Stimulated activated CD8-positive, alpha-beta memory T cell treated with anti-CD3 and anti-CD28 coated beads, Interleukin-7, amount 100 ng/mL, for 48 hours (primary cell): ENCODE measurements around the gene COX6A1.
A peak's percentile ranks its signal among the peaks of the same experiment; 100 is the strongest.
"Not testable (repeated sequence)": the region's sequence is repeated elsewhere in the genome, so short reads cannot be mapped to it uniquely, and the experiment has no call there.

ENCODE experiments used
- DNase-seq, 2 donors: peaks; one replicate each; pipeline ENCODE4 v3.0.0-alpha.2; 2020; ENCODE audit warnings: low read depth in 1 of 2; ENCODE audit errors: extremely low read depth in 1 of 2

COX6A1 gene

DNA sequence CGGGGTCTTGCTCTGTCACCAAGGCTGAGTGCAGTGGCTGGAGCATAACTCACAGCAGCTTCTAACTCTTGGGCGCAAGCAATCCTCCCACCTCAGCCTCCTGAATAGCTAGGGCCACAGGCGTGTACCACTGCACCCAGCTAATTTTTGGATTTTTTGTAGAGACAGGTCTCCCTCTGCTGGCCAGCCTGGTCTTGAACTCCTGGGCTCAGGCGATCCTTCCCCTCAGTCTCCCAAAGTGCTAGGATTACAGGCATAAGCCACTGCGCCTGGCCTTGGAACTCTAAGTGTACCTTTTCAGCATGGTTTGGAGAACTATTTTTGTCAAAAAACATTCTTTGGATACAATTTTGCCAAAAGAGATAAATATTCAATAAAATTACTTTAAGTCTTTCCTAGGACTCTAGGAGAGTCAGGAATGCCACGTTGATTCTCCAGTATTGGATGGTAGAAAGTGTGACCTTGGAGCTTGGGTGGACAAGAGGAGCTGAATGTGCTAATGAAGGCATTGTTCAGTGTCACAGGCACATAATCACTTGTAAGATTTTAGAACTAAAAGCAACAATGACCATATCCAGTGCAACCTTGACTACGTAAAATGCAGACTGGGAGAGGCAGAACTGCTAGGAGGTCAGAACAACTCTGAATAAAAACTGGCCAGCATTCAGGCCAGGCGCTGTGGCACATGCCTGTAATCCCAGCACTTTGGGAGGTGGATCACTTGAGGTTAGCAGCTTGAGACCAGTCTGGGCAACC is 28.8 kb downstream of the COX6A1 start:
- DNase-seq = no peak

DNA sequence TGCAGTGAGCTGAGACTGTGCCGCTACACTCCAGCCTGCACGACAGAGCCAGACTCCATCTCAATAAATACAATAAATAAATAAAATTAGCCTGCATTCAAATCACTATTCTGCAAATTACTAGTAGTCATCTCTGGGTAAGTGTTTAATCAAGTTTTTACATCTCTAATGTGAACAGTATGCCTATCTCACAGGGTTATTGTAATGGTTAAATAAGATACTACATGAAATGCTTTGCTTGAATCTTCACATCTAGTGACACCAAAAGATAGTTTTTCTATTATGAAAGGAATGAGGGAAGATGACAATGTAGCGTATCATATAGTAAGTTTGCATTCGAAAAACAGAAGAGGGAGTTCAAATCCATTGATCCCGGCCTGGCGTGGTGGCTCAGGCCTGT is 29.5 kb downstream of the COX6A1 start:
- no peak for DNase-seq

DNA sequence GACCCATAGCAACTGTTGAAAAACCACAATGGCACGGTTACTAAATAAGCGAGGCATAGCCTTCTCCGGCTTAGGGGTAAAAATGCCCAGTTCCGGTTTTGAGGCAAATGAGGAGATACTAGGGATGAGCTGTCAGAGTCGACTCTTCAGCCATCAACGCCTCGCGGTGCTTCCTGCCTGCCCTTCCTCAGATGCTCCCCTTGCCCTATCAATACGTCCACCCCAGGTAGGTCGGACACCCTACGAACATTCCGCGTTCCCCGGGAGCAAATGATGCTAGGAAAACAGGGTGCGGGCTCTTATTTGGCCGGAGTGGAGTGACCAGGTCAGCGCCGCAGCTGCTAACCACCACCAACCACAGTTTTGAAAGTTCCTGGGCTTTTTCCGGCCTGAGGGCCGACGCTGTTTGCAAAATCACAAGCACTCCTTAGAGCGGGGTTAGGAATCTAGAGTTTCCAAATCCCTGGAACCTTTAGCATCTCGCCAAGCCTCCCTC is 30.5 kb downstream of the COX6A1 start:
- DNase-seq = no peak

DNA sequence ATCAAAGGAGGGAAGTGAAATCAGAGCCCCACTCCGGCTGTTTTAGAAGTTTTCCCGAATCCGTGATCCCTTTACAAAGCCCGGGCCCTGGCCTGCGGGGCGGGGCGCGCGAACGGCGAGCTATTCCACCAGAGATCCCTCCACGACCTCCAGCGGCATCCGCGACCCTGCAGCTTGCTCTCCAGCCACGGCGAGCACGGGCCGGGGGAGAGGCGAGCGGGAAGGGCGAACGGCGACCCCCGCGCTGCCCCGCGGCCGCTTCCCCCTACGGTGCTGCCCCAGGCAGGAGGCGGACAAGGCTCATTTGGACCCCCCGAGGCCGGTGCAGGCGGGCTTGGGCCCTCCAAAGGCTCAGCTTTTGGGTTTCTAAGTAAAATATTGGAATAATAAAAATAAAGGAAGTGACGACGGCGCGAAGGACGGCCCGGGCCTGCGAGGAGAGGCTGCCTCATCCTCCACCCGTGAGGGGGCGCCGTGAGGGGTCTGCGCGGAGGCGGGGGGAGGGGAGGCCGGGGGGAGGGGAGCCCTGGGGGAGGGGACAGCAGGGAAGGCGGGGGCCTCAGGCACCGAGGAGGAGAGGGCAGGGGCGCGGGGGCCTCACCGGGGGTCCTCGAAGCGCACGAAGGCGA is 31.0 kb downstream of the COX6A1 start:
- no peak for DNase-seq

DNA sequence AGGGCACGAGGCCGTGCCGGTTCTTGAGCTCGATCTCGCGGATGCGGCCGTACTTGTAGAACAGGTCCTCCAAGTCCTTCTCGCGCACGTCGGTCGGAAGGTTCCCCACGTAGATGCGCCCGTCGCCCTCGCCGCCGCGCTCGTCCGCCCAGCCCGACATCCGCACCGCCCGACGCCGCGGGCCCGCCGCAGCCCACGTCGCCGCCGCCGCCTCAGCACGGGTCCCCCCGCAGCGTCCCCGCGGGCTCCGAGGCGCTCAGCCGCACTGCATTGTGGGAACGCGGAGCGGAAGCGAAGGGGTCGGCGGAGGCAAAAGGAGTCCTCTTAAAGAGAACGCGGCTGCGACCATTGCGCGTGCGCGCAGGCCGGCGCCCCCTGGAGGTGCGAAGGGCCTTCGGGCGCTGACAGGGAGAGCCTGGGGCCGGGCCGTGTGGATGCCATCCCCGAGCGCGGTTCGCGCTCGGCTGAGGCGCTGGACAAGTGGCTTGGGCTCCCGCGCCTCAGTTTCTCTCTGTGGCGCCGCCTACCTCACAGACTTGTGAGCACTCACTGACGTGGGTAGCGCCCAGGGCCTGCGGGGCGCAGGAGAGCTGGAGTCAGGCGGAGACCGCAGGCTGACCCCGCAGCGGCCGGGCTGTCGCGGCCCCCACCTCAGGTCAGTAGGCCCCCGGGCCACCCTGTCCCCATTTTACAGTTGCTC is 31.7 kb downstream of the COX6A1 start, which contains the start of gene SRSF9:
Gene SRSF9 (minus strand): TSS at position 299 of the 700 bp plus-strand sequence. CDS start 139 bp downstream, at position 160.
- peak; percentile 91 to 94 for DNase-seq

DNA sequence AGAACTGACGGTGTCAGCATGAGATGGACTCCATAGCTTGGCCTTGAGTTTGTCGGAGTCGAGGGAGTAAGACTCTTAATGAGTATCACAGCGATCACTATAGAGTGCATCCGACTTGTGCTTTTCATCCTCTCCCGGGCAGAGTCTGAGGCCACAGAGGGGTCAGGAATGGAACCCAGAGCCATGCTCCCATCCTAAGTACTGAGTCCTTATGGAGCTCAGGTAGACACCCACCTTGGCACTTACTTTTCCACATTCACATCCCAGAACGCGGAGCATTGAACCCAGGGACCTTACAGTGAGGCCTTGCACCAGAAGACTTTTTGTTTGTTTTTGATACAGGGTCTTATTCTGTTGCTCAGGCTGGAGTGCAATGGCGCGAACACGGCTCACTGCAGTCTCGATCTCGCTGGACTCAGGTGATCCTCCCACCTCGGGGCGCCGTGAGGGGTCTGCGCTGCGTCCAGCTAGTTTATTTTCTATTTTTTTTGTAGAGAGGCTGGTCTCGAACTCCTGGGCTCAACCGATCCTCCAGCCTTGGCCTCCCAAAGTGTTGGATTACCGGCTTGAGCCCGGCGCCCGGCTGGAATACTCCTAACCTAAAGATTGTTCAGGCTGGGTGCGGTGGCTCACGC is 32.4 kb downstream of the COX6A1 start:
- DNase-seq = no peak

DNA sequence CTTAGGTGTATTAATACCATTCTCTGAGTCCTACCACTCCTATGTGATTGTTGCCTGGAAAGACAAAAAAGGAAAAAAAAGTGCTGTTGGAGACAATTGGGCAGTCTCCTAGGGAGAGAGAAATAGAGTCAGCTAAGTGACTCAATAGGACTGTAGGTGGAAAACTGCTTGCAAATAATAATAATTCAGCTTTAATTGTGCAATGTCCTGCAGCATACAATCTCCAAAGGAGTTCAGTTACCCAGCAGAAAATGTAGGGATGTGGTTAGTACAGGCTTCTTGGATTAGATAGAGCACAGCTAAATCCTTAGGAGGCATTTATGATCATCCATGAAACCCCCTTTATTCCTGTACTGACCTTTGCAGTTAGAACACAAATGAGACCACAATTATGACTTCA is 34.6 kb downstream of the COX6A1 start:
- DNase-seq = no peak

DNA sequence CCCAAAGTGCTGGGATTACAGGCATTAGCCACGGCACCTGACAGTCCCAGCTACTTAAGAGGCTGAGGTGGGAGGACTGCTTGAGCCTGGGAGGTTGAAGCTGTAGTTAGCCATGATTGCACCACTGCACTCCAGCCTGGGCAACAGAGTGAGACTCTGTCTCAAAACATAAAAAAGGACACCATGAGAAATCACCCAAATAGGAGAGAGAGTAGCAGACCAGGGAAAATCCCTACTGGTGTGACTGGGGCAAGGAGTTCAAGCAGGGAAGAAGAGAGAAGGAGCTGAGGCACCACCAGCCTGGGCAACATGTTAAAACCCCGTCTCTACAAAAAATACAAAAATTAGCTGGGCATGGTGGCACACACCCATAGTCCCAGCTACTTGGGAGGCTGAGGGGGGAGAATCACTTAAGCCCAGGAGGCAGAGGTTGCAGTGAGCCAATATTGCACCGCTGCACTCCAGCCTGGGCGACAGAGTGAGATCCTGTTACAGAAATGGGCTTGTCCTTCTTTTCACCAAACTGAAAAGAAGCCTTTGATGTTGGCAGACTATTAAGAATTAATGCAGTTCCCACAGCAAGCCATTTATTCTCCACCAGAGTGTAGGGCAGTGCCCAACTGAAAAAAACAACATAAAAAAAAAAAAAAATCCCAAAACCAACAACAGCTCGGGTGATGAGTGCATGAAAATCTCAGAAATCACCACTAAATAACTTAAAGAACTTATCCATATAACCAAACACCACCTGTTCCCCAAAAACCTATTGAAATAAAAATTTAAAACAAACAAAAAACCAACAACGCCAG is 36.1 kb downstream of the COX6A1 start:
- DNase-seq = no peak

DNA sequence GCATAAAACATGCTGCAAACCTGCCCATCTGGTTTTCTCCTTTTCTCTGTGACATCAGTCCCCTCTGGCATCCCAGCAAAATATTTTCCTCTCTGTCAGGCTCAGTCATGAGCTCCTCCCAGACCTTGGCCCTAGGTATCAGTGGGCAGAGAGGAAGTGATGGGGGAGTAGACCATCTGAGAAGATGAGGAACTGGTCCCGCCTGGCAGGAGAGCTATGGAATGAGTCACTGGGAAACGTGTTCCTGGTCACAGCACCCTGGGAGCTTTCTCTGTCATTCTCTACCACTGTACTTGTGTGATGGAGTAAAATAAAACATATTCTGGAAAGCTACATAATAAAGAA is 36.7 kb downstream of the COX6A1 start:
- no peak for DNase-seq

DNA sequence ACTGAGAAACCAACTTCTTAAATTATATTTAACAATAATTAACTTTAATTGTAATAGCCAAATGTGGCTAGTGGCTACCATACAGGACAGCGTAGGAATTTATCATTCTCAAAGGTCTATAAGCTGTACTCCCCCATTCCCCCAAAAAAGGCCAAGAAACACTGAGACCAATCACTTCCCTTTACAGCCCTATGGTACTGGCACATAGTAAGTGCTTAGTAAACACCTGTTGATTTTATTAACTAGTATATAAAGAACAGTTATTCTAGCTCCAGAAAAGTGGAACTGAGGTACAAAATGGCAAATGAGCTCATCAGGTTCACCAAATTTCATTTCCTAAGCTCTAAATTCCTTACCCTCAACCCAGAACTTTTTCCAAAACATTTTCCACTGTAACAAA is 37.7 kb downstream of the COX6A1 start:
- DNase-seq = no peak

DNA sequence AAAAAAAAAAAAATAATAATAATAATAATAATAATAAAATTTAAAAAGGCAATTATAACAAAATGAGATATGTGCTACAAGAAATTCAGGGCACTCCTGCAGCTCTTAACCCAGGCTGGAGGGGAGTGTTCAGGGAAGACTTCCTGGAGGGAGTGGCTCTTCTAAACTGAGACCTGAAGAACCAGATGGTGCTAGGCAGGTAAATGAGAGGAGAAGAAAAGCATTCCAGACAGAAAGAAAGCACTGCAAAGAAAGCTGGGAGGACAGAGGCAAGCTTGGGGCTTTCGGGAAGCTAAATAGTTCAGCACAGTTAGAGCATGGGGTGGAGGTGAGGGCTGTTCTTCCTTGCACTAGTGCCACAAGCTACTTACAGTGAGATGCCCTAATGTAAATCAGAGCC is 41.5 kb downstream of the COX6A1 start:
- no peak for DNase-seq

DNA sequence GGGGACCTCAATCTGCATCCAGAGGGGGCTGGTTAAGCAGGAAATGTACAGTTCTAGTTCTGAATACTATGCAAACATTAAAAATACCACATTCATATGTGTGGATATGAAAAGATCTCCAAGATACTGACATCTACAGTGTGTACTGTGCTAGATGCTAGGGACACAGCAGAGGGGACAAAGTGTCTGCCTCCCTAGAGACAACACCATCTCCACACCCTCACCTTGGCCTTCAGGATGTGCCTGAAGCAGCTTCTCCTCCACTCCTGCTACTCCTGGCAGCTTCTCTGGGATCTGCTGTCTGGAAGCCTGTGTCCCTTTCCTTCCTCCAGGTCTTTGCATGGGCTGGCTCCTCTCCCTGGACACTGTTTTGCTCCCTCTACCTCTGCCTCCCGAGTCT is 42.3 kb downstream of the COX6A1 start:
- no peak for DNase-seq

DNA sequence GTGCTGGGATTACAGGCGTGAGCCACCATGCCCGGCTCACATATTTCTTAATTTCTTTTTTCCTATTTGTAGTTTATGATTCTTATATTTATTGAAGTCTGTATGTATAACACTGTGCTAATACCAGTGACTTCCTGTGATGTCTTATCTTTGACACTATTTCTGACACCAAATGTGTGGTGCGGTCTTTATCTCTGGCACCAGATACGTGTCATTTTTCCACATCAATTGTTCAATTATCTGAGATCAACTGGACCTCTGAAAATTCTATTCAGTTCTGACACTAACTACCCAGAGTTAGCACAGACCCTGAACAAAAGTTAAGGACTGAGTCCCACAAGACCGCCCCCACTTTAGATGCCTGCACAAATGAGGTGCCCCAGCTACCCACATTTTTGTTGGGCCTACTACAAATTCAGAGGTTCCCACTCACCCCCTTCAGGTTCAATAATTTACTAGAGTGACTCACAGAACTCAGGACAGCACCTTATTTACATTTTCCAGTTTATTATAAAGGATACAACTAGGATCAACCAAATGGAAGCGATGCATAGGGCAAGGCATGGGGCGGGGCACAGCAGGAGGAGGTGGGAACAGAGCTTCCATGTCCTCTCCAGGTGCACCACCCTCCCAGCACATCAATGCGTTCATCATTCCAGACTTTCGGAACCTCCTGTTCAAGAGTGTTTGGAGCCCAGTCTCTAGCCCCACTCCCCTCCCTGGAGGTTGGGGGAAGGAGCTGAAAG is 43.3 kb downstream of the COX6A1 start:
- no peak for DNase-seq

DNA sequence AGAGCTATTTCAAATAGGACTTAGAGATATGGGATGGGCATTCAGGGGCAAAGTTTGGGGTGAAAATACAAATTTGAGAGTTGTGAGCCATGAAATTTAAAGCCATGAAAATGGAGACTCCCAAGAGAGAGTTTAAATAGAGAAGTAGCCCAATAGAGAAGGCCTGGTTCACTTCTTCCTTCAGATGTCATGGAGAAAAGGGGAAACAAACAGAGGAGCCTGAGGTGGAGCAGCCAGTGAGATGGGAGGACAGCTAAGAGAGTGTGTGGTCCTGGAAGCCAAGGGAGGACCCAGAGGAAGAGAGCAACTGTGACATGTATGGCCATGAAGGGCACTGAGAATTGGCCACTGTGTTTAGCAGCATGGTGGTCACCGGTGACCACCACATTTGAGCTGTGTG is 45.7 kb downstream of the COX6A1 start:
- DNase-seq = no peak

DNA sequence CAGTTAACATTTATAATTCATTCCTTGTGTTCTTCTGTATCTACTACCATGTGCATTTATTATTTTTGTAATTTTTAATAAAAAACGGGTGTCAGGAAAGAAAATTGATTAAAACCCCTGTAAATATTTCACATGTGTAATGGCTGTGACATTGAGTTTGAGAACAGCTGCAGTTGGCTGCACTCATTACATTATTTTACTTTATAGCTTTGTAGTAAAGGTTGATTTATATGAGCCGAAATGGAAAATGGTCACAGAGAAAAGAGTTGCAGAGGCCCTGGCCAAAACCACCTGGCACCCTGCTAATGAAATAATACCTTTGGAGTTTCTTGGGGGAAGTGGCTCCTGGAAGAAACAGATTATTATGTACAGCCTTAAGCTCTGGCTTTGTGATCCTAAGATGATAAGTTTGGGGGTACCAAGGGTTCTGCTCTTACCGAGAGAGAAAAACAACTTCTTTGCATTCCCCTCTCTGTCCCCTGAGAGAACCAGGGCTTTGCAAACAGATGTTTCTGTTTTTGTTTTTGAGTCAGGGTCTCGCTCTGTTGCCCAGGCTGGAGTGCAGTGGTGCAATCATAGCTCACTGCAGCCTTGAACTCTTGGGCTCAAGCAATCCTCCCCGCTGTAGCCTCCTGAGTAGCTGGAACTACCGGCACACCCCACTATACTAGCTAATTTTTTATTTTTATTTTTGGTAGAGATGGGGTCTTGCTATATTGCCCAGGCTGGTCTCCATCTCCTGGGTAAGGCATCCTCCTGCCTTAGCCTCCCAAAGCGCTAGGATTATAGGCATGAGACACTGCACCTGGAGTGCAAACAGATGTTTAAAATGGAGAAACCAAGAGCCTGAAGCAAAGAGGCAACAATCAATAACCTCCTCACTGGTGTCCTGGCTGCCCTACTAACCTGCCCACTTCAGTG is 48.3 kb downstream of the COX6A1 start:
- no peak for DNase-seq

DNA sequence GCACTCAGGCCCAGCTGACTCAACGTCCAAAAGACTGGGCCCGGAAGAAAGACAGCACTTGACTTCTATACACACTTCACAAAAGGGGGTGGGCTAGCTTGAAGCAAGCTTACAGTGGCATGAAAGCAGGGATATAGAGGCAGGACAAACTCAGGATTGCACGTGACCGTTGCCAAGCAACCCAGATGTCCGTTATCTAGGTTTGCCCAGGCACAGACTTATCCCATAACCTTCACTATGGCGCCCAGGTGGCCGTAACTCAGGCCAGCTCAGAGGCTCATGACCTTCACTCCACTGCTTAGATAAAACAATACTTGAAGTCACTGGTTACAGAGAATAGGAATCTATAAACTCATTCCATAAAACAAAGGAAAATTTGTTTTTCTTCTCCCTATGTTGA is 49.6 kb downstream of the COX6A1 start:
- not testable (repeated sequence) for DNase-seq

DNA sequence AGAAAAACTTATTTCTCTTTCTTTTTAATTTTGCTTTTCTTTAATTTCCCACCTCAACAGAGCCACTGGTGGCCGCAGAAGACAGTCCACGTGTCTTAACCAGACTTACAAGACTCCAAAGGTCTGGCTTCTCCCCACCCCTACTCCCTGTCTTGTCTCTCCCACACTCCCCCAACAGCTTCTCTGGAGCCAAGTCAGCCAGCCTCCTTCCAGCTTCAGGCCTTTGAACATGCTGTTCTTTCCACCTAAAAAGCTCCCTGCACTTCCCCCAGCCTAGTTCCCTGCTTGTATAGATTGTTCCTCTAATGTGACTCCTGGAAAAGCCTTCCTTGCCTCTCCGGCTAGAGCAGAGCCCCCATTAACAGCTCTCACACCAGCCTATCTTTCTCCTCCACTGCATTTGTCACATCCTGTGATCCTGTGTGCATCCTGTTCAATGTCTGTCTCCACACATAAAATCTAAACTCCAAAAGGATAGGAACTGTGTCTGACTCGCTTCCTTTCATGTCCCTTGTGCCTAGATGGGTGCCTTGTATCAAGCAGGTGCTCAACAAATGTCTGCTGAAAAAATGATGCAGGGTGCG is 50.2 kb downstream of the COX6A1 start:
- no peak for DNase-seq

DNA sequence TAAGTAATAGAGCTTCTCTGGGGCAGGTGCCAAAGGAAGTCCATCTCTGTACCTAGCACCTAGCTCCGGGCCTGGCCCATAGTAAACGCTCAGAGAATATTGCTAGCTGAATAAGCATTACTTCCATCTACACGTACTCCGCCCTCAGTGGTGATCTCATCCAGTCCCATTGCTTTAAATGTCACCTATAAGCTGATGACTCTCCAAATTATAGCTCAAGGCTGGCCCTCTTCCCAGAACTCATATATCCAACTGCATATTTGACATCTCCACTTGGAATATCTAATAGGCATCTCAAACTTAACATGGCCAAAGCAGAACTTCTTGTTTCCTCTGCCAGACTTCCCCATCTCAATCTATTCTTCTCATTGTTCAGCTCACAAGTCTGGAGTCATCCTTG is 51.1 kb downstream of the COX6A1 start:
- DNase-seq = no peak

DNA sequence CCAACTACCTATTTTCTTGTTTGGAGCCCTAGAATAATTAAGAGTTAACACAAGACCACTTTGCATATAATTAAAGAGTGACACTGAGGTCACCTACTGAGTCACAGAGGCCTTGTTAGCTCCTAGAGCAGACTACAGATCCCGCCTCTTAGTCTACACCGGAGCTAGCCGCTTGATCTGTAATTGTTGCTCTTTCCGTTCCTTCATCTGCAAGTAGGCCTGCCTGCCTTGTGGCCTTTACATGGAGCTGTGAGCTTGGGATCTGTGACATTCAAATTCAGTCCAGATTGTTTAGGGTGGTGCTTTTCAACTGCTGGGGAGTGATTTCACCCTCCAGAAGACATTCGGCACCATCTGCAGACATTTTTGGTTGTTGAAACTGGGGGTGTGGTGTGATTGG is 52.4 kb downstream of the COX6A1 start:
- DNase-seq = no peak
